Hindlimb muscle (tissue), 1 donor: ENCODE data around the gene GOLGA6L2. TPM values are rescaled to one million over a fixed set of nuclear protein-coding genes. Genes with fewer than 3 reads are reported as not detected.

Experiments used
- polyA plus RNA-seq: library from polyadenylated mRNA; unstranded; fragments of 120-200 nt; gene quantifications from one replicate; pipeline ENCODE4 v1.2.1, GENCODE V29; 2013; ENCODE audit not compliant: insufficient read length

The GOLGA6L2 gene
- polyA plus RNA-seq, 1 donor: not detected

Other genes starting within 250 kb of the GOLGA6L2 start
- not detected for gene GOLGA6L26, start 113.0 kb downstream of the GOLGA6L2 start, polyA plus RNA-seq
- gene GOLGA8S, start 92.5 kb downstream of the GOLGA6L2 start, polyA plus RNA-seq: 0.79 TPM
- gene MKRN3, start 118.4 kb upstream of the GOLGA6L2 start, polyA plus RNA-seq: 2.4 TPM
- gene MAGEL2, start 200.6 kb upstream of the GOLGA6L2 start, polyA plus RNA-seq: 21.3 TPM
- 209 TPM for gene NDN, start 240.1 kb upstream of the GOLGA6L2 start, polyA plus RNA-seq